OCI-LY1 (cell line): ENCODE data around the gene CFAP97D1.

Experiments used
- EZH2 ChIP-seq: fragments of 200-600 bp; sonication (generic), shearing (Covaris generic); IDR thresholded peaks from 2 replicates; pipeline ENCODE4 v1.8.0; 2017; ENCODE audit warnings: borderline replicate concordance, mixed run types, mild to moderate bottlenecking, antibody characterized with exemption, low read length, moderate library complexity, mixed read lengths
- TF ChIP-seq, protein P1 (sequence below): fragments of 200-600 bp; sonication (generic), shearing (Covaris generic); IDR thresholded peaks from 2 replicates; pipeline ENCODE4 v1.5.1; 2017; ENCODE audit warnings: mild to moderate bottlenecking, antibody characterized with exemption, low read length, moderate library complexity, mixed read lengths

DNA sequence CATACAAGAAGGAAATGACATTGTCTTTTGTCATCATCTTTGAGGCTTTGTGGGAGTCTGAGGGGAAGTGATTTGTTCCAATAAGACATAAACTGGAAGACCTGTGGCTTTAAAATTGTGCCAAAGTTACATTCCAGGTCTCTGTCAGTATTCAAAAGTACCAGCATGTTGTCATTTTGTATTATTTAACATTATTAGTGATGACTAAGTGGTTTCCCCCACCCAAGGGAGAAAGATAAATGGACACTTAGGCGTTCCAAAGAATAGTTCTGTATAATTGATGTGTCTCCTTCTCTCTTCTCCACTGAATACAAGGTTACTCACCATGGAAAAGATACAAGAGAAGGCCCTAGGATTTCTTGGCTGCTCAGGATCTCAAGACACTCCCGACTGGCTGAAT is 3.8 kb downstream of the CFAP97D1 start:
- TF ChIP-seq, protein P1, sequence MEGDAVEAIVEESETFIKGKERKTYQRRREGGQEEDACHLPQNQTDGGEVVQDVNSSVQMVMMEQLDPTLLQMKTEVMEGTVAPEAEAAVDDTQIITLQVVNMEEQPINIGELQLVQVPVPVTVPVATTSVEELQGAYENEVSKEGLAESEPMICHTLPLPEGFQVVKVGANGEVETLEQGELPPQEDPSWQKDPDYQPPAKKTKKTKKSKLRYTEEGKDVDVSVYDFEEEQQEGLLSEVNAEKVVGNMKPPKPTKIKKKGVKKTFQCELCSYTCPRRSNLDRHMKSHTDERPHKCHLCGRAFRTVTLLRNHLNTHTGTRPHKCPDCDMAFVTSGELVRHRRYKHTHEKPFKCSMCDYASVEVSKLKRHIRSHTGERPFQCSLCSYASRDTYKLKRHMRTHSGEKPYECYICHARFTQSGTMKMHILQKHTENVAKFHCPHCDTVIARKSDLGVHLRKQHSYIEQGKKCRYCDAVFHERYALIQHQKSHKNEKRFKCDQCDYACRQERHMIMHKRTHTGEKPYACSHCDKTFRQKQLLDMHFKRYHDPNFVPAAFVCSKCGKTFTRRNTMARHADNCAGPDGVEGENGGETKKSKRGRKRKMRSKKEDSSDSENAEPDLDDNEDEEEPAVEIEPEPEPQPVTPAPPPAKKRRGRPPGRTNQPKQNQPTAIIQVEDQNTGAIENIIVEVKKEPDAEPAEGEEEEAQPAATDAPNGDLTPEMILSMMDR: no peak
- no peak for TF ChIP-seq EZH2
